GM18861 (cell line): Measurements from ENCODE around the gene CD63.
A peak's percentile ranks its signal among the peaks of the same experiment; 100 is the strongest.
"Not testable (repeated sequence)": the region's sequence is repeated elsewhere in the genome, so short reads cannot be mapped to it uniquely, and the experiment has no call there.

Experiments
- ATAC-seq: cut with Tn5 transposase; IDR thresholded peaks from one replicate; pipeline ENCODE4 v1.9.1; 2021; ENCODE audit not compliant: unreplicated experiment

CD63 gene

GRCh38 chr12:55728939-55729818, at the start of gene CD63:
CD63 (minus strand) TSS chr12:55729009; CDS start chr12:55728341, 668 bp downstream.
- ATAC-seq = peak; percentile 61

- ATAC-seq = no peak
These were observed 49.0 kb upstream of the CD63 start for GRCh38 chr12:55777856-55778255.

- ATAC-seq = no peak
These were observed 42.9 kb upstream of the CD63 start for GRCh38 chr12:55771736-55772135.

- no peak for ATAC-seq
These were observed 38.3 kb upstream of the CD63 start for GRCh38 chr12:55767156-55767555.

- ATAC-seq = no peak
These were observed 37.0 kb upstream of the CD63 start for GRCh38 chr12:55765736-55766290.

- ATAC-seq = no peak
These were observed 33.8 kb upstream of the CD63 start for GRCh38 chr12:55762646-55763045.

GRCh38 chr12:55760663-55761062, 31.9 kb upstream of the CD63 start:
- no peak for ATAC-seq

- ATAC-seq = not testable (repeated sequence)
These were observed 29.8 kb upstream of the CD63 start for GRCh38 chr12:55758575-55758974.

GRCh38 chr12:55757701-55758100, 28.9 kb upstream of the CD63 start:
- ATAC-seq = no peak

GRCh38 chr12:55755246-55755645, 26.4 kb upstream of the CD63 start:
- no peak for ATAC-seq

- ATAC-seq = no peak
These were observed 19.6 kb upstream of the CD63 start for GRCh38 chr12:55748230-55748993.

- no peak for ATAC-seq
These were observed 18.1 kb upstream of the CD63 start for GRCh38 chr12:55746913-55747231.

- ATAC-seq = no peak
These were observed 17.5 kb upstream of the CD63 start for GRCh38 chr12:55746174-55746912.

- ATAC-seq = no peak
These were observed 16.8 kb upstream of the CD63 start for GRCh38 chr12:55745361-55746173.

GRCh38 chr12:55744340-55745030, 15.7 kb upstream of the CD63 start:
- ATAC-seq = no peak

GRCh38 chr12:55743406-55744339, 14.9 kb upstream of the CD63 start:
- ATAC-seq = peak; percentile 41

- ATAC-seq = peak; percentile 27
These were observed 14.1 kb upstream of the CD63 start, which contains the start of gene GDF11 for GRCh38 chr12:55742719-55743405. GDF11 (plus strand) TSS chr12:55743122; CDS start chr12:55743317, 195 bp downstream.
